ENCODE results near the gene SCNN1A.

The SCNN1A gene

DNA sequence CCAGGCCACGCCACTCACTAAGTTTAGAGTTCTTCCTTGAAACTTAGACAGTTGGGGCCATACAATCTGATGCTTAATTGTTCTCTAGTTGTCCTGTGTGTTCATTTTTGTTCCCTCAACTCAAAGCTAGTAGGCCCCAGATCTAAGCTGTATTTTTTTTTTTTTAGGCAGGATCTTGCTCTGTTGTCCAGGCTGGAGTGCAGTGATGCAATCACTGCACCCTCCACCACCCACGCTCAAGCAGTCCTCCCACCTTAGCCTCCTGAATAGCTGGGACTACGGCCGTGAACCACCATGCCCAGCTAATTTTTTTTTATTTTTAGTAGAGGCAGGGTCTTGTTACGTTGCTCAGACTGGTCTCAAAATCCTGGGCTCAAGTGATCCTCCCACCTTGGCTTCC, 41.0 kb downstream of the SCNN1A start:
- DNase-seq (ENCODE audit: low read depth in 2 of 2) = no peak

DNA sequence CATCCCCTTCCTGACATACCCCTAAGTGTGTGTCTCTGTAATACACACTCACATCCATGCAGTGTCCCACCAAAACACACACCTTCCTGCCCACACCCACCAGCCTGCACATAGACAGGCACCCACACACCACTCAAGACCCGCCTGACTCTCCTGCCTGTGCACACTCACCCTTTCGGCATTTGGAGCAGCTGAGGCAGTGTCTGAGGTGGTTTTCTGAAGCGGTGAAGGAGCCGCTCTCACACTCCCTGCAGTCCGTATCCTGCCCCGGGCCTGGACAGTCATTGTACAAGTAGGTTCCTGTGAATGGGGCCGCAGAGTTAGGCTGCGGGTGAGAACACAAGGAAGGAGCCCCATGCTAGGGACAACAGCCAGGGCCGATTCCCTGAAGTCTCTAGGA, 41.8 kb downstream of the SCNN1A start:
- no peak for DNase-seq (ENCODE audit: low read depth in 2 of 2)

DNA sequence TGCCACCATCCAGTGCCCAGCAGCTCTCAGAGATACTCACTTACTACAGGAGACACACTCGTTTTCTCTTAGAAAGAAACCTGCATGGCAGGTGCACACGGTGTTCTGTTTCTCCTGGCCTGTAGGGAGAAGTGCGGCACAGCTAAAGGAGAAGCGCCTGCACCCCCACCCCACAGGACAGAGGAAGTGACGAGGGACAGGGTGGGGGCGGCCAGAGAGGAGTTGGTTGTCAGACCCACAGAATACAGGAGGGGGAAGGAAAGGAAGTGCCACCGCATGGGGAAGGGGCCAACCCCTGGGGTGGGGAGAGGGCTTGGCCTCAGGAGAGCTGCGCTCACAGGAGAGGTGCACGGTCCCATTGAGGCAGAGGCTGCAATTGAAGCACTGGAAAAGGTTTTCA, 42.3 kb downstream of the SCNN1A start:
- no peak for DNase-seq (ENCODE audit: low read depth in 2 of 2)

DNA sequence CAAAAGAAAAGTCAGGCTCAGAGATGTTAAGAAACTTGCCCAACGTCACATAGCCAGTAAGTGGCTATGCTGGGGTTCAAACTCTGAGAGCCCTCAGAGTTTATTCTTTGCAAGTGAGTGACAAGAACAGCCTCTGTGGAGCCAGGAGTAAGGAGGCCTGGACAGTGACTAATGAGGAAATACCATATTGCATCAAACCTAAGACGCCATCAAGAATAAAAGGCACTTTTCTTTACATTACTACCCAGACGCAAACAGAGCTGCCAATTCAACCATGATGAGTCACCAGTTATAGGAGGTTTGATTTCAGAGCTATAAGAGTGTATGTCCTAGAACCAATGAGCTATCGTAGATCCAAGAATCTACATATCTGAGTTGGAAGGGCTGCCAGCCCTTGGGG, 42.9 kb downstream of the SCNN1A start:
- DNase-seq (ENCODE audit: low read depth in 2 of 2) = no peak

DNA sequence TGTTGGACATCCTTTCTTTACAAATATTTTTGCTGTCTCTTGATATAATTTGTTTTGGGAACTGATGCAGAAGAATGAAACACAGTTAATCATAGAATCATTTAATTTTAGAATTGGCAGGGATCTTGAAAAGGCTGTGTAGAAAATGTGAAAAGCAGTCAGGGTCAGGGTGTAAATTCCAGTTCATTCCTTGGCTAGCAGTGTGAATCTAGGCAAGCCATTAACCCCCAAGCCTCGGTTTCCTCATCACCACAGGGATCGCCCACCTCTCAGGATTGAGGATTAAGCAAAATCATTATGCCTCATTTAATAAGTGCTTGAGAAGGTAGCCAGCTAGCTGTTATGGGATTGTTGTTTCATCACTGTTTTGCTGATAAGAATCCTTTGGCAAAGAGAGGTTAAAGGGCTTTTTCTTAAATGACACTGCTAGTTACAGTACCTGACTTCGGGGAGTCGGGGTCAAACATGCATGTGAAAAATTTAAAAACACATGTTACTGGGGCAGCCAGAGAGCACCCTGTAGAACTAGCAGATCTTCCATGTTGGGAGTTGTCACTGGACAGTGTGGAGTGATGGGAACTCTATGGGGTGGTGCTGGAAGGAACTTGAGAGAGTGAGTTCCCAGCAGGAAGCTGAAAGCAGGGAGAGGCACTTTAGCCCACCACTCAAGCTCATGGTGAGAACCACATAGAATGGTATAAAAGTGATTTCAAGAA, 44.2 kb downstream of the SCNN1A start:
- DNase-seq (ENCODE audit: low read depth in 2 of 2) = no peak

DNA sequence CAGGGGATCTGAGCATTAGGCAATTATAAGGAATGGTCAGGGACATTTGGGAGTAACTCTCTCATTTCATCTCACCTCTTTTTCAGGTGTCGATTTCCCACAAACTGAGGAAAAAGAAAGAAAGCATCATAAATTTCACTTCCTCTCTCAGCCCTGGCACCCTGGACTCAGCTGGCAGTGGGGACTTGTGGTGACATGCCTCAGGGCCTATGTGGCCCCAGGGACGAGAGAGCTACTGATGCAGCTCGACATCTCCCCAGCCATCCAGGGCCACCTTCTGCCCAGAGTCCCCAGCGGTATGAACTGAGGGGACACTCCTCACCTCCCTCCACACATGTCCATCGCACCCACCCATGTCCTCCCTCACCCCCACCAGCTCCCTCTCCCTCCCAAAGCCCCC, 45.2 kb downstream of the SCNN1A start:
- DNase-seq (ENCODE audit: low read depth in 2 of 2) = no peak

GRCh38 chr12:6329703-6330064, 45.7 kb downstream of the SCNN1A start:
- no peak for DNase-seq (ENCODE audit: low read depth in 2 of 2)

DNA sequence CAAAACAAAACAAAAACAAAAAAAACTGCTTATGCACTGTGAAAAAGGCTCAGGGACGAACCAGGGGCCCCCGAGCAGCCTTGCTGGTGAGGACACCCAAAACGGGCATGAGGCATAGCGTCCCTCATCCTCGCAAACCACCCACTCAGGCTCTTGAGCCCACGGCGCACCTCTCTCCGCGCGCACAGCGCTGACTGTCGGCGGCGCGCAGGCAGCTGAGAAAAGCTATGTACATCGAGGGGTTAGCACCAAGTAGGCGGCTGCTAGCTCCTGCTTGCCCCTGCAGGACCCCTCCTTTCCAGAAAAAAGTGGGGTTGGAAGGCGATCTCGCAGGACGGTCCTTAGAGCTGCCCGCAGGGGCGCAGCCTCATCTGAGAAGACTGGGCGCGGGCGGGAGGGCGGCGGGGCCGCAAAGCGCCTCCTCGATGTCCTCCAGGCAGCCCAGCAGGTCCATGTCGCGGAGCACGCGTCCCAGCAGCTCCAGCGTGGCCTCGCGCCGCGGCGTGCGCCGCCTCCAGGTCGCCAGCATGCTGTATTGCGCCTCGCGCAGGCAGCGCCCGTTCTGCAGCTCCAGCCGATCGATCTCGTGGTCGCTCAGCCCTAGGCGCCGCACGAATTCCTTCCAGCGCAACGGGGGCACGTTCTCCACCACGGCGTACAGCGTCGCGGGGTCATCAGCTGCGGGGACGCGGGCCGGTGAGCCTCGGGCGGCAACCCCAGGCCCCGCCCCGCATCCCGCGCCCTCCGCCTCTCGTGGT, 46.2 kb downstream of the SCNN1A start:
- no peak for DNase-seq (ENCODE audit: low read depth in 2 of 2)

DNA sequence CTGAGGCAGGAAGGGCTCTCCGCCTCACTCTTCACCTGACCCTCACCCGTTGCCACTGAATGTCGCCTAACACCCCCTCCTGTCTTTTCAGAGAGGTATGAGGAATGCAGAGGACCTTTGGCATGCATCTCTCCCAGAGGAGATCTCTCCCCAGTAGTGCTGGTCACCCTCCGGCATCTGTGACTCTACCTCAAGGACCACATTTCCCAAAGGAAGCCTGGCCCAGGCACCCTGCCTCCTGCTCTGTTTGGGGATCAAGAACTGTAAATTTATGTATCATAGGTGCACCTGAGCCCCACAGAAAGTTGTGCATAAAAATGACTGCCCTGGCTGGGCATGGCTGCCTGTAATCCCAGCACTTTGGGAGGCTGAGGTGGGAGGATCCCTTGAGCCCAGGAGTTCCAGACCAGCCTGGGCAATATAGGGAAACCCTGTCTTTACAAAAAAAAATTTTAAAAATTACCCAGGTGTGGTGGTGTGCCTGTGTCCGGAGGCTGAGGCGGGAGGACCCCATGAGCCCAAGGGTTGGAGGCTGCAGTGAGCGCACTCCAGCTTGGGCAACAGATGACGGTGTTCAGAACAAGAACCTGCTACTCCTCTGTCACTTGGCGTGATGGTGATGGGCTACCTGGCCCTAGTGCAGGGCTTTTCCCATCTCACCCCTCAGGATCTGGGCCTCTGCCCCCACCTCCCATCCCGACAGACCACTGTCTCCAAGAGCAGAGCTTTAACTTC, 47.2 kb downstream of the SCNN1A start:
- no peak for DNase-seq (ENCODE audit: low read depth in 2 of 2)

GRCh38 chr12:6327229-6328041, 47.9 kb downstream of the SCNN1A start:
- no peak for DNase-seq (ENCODE audit: low read depth in 2 of 2)

DNA sequence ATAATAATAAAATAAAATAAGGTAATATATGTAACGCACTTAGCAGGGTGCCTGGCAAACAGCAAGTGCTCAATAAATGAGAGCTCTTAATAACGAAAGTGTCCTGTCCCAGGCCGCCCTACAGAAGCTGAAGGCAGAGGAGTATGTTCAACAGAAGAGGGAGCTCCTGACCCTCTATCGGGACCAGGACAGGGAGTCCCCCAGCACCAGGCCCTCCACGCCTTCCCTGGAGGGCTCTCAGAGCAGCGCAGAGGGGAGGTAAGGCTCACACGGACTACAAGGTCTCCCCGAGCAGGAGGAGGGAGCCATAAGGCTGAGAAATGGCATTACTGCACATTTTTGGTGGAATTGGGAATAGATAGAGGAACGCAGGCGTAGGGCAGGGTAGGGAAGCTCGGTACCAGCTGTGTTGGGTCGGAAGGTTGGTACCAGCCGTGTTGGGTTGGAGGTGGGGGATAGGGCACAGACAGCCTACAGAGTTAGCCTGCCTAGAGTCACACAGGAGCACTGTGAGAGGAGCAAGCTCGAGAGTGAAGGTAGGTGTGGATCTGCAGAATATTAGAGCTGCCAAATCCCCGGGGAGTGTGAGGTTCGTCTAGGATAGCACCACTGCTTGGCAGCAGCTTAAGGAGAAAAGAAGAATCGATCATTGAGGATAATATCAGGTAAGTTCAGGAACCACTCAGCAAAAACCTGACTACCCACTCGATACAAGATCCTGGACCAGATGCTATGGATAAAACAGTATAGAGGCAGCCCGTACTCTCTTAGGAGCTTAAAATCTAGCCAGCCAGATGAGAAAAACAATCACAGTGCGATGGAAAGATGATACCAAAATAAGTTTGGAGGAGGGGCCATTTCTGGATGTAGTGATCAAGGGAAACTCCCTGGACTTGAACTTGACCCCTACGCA, 48.8 kb downstream of the SCNN1A start:
- no peak for DNase-seq (ENCODE audit: low read depth in 2 of 2)

DNA sequence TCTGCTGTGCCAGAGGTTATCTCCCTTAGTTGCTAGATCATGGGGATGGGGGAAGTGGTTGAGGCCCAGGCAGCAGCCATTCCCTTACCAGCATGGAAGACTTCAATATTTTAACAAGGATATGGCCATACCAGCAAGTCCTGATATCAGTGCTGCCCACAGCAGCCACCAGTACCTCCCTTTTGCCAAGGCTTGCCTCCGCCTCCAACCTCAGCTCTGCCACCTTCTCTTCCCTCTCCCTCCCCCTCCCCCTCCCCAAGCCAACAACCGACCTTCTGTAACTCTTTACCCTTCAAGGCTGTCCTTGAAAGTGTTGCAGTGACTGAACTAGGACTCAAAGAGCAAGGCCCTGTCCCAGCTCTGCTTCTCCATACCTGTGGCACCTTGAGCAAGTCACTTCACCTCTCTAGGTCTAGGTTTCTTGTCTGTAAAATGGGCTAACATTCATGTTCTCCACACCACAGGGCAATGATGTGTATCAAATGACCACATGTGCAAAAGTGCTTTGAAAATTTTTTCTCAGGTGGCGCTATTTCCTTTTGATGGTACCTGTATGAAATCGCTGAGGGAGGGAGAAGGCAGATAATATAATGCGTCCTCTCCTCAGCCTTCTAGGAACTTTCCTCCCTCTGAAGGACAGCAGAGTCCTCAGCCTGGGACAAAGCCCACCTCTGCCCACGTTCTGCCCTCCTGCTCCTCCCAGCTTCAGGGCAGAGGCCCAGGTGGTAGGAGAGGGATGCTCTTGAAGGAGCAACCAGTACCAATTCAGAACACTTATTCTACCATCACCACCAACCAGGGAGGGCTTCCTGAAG, 50.2 kb downstream of the SCNN1A start:
- DNase-seq (ENCODE audit: low read depth in 2 of 2) = no peak

GRCh38 chr12:6323995-6324711, 51.2 kb downstream of the SCNN1A start:
- no peak for DNase-seq (ENCODE audit: low read depth in 2 of 2)

GRCh38 chr12:6323340-6323994, 51.9 kb downstream of the SCNN1A start:
- DNase-seq (ENCODE audit: low read depth in 2 of 2) = peak in 1 of 2 donors; percentile 36

- DNase-seq (ENCODE audit: low read depth in 2 of 2) = no peak
These were observed 52.4 kb downstream of the SCNN1A start for GRCh38 chr12:6322969-6323339.

DNA sequence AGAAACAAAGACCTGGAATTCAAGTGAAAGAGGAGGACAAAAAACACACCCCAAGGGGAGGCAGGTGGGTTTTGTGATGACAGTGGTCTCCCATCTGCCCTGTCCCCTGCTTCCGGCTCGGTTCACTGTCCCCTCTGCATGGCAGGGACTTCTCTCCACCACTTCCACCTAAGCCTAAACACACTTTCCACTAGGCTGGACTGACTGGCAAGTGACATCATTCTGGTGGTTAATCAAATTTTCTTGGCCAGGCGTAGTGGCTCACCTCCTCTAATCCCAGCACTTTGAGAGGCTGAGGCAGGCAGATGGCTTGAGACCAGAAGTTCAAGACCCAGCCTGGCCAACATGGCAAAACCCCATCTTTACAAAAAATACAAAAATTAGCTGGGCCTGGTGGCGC, 53.0 kb downstream of the SCNN1A start:
- no peak for DNase-seq (ENCODE audit: low read depth in 2 of 2)

GRCh38 chr12:6321905-6322304, 53.5 kb downstream of the SCNN1A start:
- no peak for DNase-seq (ENCODE audit: low read depth in 2 of 2)

GRCh38 chr12:6319446-6319845, 55.9 kb downstream of the SCNN1A start:
- DNase-seq (ENCODE audit: low read depth in 2 of 2) = no peak

GRCh38 chr12:6318440-6318879, 56.9 kb downstream of the SCNN1A start:
- DNase-seq (ENCODE audit: low read depth in 2 of 2) = no peak

Measured in stimulated activated CD8-positive, alpha-beta memory T cell treated with anti-CD3 and anti-CD28 coated beads, Interleukin-15, amount 100 ng/mL, for 4 hours (primary cell).